HFF-Myc (cell line): ENCODE data around the gene KCNQ5.
"Not testable (repeated sequence)": the region's sequence is repeated elsewhere in the genome, so short reads cannot be mapped to it uniquely, and the experiment has no call there.

ENCODE experiments used
- DNase-seq: peaks from one replicate; pipeline ENCODE4 v3.0.0-alpha.2; 2011; ENCODE audit warnings: low read depth; ENCODE audit errors: extremely low read depth
- H3K4me3 ChIP-seq: replicated peaks from 2 replicates; pipeline ENCODE4 v1.5.1; 2011; ENCODE audit warnings: low read depth, mild to moderate bottlenecking, control low read depth, low read length
- TF ChIP-seq, protein P1 (sequence below): IDR thresholded peaks from 2 replicates; pipeline ENCODE4 v1.5.1; 2012; ENCODE audit warnings: mild to moderate bottlenecking, low read depth, low read length, control low read depth; ENCODE audit errors: missing control alignments

Gene KCNQ5

GRCh38 chr6:73231986-73232391 lies 610.1 kb downstream of the KCNQ5 start:
- DNase-seq = no peak
- TF ChIP-seq, protein P1, sequence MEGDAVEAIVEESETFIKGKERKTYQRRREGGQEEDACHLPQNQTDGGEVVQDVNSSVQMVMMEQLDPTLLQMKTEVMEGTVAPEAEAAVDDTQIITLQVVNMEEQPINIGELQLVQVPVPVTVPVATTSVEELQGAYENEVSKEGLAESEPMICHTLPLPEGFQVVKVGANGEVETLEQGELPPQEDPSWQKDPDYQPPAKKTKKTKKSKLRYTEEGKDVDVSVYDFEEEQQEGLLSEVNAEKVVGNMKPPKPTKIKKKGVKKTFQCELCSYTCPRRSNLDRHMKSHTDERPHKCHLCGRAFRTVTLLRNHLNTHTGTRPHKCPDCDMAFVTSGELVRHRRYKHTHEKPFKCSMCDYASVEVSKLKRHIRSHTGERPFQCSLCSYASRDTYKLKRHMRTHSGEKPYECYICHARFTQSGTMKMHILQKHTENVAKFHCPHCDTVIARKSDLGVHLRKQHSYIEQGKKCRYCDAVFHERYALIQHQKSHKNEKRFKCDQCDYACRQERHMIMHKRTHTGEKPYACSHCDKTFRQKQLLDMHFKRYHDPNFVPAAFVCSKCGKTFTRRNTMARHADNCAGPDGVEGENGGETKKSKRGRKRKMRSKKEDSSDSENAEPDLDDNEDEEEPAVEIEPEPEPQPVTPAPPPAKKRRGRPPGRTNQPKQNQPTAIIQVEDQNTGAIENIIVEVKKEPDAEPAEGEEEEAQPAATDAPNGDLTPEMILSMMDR = no peak
- H3K4me3 ChIP-seq = no peak overlapping the region

GRCh38 chr6:73233048-73233447 lies 611.2 kb downstream of the KCNQ5 start:
- no peak for DNase-seq
- TF ChIP-seq, protein P1 = no peak

DNA sequence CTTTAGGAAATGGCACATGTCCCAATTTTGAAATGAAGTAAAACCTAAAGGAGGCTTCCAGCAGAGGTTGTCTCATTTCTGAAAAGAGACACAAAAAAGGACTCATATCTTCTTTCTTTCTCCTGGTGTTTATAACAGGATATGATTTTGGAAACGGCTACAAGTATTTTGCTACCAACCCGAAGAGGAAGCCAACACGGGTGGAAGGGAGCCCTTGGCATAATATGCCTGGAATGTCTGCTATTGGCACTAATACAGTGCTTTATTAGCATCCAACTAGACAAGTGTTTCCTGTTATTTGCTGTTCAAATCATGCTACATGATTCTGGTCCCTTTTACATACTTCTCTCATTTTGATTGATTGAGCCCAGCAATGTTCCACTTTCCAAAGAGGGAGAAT lies 612.1 kb downstream of the KCNQ5 start:
- not testable (repeated sequence) for DNase-seq

More at GRCh38 chr6:73233048-73233447, 611.2 kb downstream of the KCNQ5 start:
- H3K4me3 ChIP-seq = no peak overlapping the region

GRCh38 chr6:73234733-73235132 lies 612.9 kb downstream of the KCNQ5 start:
- DNase-seq = no peak
- no peak overlapping the region for H3K4me3 ChIP-seq
- TF ChIP-seq, protein P1 = no peak

More for the DNA sequence above, 612.1 kb downstream of the KCNQ5 start:
- H3K4me3 ChIP-seq = not testable (repeated sequence)

DNA sequence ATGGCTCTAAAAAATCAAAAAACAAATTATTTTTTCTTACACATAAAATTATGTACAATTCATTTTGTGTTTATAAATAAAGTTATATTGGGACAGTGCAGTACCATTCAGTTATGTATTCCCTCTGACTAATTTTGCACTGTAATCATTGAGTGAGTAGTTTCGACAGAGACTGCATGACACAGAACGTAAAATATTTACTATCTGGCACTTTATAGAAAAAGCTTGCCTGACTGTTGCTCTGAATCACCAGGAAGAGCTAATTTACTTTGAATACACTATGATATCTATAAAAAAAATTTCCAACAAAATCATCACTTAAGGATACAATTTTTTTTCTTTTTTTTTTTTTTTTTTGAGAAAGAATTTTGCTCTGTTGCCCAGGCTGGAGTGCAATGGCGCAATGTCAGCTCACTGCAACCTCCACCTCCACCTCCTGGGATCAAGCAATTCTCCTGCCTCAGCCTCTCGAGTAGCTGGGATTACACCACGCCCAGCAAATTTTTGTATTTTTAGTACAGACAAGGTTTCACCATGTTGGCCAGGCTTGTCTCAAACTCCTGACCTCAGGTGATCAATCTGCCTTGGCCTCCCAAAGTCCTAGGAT lies 614.4 kb downstream of the KCNQ5 start:
- no peak overlapping the region for H3K4me3 ChIP-seq
- peak; percentile 24 for DNase-seq
- TF ChIP-seq, protein P1 = no peak

DNA sequence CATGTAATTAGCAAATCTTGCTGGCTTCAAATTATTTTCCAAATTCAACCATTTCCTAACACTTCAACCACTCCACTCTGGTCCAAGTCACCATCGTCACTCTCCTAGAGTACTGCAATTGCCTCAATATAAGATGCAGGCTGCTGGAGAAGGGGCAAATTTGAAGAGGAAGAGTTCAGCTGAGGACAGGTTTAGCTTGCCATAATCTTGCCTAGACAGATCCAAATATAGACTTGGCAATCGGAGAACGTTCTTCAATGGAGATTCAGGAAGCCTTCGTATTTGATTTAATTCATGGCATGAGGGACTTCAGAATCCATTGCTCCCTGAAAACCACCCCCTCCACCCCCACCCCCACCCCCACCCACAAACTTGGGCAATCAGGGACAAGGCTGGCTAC lies 618.9 kb downstream of the KCNQ5 start:
- no peak for DNase-seq
- H3K4me3 ChIP-seq = no peak overlapping the region
- TF ChIP-seq, protein P1 = no peak

- DNase-seq = no peak
- no peak overlapping the region for H3K4me3 ChIP-seq
- TF ChIP-seq, protein P1 = no peak
Observed at GRCh38 chr6:73242001-73242400, 620.1 kb downstream of the KCNQ5 start.
